IPS-NIHi7 (cell line): ENCODE measurements around the gene TNFAIP8.
"Not testable (repeated sequence)": the region's sequence is repeated elsewhere in the genome, so short reads cannot be mapped to it uniquely, and the experiment has no call there.

Source experiments
- DNase-seq: peaks from one replicate; pipeline ENCODE4 v3.0.0; 2012; ENCODE audit warnings: mixed read lengths; ENCODE audit errors: extremely low spot score

The TNFAIP8 gene

GRCh38 chr5:119418606-119419100 is 62.8 kb downstream of the TNFAIP8 start:
- DNase-seq: no peak

DNA sequence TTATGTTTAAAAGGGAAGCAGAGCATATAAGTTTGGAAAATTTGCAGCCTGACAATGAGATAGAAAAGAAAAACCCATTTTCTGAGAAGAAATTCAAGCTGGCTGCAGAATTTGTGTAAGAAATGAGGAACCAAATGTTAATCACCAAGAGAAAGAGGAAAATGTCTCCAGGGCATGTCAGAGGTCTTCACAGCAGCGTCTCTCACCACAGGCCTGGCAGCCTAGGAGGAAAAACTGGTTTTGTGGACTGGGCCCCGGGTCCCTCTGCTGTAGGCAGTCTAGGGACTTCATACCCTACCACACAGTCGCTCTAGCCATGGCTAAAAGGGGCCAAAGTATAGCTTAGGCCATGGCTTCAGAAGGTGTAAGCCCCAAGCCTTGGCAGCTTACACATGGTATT is 64.3 kb downstream of the TNFAIP8 start:
- no peak for DNase-seq

GRCh38 chr5:119426057-119426456 is 70.2 kb downstream of the TNFAIP8 start:
- DNase-seq: no peak

- no peak for DNase-seq
Observed at GRCh38 chr5:119427060-119427459, 71.2 kb downstream of the TNFAIP8 start.

GRCh38 chr5:119427596-119427995 is 71.8 kb downstream of the TNFAIP8 start:
- DNase-seq: not testable (repeated sequence)

DNA sequence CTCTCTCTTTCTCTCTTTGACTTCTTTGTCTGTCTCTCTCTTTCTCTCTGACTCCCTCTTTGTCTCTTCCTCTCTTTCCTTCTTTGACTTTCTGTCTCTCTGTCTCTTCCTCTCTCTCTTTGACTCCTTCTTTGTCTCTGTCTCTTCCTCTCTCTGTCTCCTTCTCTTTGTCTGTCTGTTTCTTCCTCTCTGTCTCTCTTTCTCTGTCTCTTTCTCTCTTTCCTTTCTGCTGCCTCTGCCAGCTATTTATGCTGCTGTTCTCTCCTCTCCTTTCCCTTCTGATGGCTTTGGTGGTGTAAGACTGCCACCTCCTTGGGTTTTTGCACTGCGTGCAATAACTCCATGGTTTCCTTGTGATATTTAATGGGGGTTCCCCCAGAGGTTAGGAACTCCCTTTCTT is 72.3 kb downstream of the TNFAIP8 start:
- not testable (repeated sequence) for DNase-seq

- DNase-seq: not testable (repeated sequence)
Observed at GRCh38 chr5:119428574-119428973, 72.8 kb downstream of the TNFAIP8 start.

- not testable (repeated sequence) for DNase-seq
Observed at GRCh38 chr5:119432674-119433237, 76.9 kb downstream of the TNFAIP8 start.

- DNase-seq: peak; percentile 55
Observed at GRCh38 chr5:119435436-119436132, 79.8 kb downstream of the TNFAIP8 start.

DNA sequence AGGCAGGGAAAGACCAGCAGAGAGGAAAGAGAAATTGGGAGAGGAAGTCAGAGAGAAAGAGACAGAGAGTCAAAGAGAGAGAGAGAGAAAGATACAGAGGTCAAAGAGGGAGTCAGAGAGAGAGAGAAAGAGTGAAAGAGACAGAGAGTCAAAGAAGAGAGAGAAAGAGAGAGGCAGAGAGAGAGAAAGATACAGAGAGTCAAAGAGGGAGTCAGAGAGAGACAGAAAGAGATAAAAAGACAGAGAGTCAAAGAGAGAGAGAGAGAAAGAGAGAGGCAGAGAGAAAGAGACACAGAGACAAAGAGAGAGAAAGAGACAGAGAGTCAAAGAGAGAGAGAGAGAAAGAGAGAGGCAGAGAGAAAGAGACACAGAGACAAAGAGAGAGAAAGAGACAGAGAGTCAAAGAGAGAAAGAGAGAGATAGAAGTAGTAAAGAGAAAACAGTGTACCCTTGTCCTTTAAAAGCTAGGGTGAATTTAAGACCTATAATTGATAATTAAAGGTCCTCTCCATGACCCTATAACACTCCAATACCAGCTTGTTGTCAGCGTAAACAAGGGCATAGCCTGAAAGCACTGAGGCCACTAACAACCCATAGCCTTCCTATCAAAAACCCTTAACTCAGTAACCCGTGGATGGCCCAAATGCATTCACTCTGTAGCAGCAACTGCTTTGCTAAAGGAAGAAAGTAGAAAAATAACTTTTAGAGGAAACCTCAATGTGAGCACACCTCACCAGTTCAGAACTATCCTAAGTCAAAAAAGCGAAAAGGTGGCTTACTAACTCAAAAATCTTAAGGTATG is 82.2 kb downstream of the TNFAIP8 start:
- not testable (repeated sequence) for DNase-seq

- DNase-seq: not testable (repeated sequence)
Observed at GRCh38 chr5:119438587-119438917, 82.7 kb downstream of the TNFAIP8 start.

GRCh38 chr5:119439140-119439631 is 83.4 kb downstream of the TNFAIP8 start:
- DNase-seq: no peak

- DNase-seq: not testable (repeated sequence)
Observed at GRCh38 chr5:119439632-119440031, 83.8 kb downstream of the TNFAIP8 start.

- DNase-seq: not testable (repeated sequence)
Observed at GRCh38 chr5:119444643-119445042, 88.8 kb downstream of the TNFAIP8 start.

DNA sequence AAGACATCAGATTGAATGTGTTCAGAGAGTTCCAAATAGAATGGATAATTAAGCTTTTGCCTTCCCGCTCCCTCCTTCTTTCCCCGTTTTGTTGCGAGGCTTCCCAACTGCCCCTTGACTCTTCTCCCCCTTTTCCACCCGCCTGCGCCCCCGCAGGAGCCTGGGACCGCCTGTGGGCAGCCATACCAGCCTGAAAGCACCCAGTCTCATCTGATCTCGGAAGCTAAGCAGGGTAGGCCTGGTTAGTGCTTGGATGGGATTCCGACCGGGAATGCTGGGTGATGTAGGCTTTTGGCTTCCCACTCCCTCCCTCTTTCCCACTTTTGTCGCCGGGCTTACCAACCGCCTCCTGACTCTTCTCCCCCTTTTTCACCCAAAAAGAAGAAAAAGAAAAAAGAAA is 89.7 kb downstream of the TNFAIP8 start:
- DNase-seq: peak; percentile 16
